T-helper 1 cell (primary cell): ENCODE data around the gene CD55.

Source experiments
- DNase-seq, 5 donors: peaks; one replicate each; pipeline ENCODE4 v3.0.0-alpha.2; 2012 to 2020

CD55 gene

DNA sequence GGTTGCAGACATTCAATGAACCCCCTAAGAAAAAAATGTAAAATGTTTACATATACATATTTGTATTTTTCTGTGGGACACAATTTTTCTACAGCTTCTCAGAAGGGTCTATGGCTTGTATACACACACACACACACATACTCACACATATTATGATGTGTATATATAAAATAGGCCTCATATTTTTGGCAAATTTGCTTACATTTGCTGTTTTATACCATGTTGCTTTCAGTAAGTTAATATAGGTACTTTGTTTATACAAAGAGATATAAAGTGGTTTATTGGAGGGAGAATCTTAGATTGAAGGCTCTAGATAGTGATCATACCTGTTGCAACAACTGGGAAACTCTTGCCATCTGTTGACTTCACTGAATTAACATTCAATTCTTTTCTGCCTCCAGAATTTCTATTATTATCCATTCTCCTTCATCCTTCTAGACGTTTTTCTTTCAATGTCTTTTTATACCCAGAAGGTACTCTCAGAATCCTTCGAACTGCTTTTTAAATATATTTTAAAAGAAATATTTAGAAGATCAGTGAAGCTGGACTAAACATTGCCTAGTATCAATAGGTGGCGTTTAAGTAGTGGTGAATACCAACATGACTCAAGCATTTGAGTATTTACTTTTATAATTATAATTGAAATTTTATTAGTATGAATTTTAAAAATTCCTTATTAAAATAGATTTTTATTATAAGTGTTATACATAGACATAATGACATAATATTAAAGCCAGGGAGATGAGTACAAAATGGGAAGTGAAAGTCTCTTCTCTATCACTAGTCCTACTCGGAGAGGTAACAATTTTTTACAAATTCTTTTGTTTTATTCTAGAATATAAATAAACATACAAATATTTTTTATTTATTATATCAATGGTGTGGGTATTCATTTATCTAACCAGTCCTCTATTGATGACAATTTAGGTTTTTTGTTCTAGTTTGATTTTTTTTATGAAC, 10.2 kb downstream of the CD55 start:
- DNase-seq, result no peak

DNA sequence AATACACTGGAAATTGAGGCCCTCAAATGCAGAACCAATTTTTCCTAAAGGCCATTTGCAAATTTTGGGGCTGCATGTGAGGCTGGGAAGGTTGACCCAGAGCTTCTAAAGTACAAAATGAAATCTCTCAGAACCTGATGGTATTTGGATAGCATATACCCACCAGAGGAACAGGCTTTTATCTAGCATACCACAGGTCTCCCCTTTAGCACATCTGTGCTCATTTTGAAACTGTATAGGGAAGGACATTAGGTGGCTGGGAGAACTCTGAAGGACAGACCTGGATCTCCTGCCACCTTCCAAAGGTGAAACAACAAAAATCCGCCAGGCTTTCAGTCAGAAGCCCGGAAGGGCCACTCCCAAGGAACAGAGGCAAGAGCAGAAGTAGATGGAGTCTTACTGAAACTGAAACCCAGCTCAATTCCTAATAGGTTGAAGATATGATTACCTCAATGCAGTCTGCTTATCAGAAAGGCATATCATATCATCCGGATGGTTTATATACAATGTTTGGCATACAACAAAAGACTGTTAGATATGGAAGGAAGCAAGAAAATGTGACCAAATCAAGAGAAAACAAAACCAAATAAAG, 11.6 kb downstream of the CD55 start:
- DNase-seq, result no peak

DNA sequence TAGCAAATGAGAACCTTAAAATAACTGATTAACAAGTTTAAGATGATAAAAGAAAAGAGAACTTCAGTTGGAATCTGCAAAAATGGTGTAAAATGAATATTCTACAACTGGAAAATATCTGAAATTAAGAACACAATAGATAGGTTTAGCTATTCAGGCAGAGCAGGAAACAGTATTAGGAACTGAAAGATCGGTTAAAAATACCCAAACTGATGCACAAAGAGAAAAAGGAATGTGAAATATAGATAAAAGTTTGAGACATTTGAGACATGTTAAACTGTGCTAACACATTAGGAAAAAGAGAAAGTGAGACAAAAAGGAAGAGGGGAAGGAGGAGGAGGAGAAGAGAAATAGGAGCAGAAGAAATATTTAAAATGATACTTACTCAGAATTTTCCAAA, 12.1 kb downstream of the CD55 start:
- DNase-seq, result no peak

DNA sequence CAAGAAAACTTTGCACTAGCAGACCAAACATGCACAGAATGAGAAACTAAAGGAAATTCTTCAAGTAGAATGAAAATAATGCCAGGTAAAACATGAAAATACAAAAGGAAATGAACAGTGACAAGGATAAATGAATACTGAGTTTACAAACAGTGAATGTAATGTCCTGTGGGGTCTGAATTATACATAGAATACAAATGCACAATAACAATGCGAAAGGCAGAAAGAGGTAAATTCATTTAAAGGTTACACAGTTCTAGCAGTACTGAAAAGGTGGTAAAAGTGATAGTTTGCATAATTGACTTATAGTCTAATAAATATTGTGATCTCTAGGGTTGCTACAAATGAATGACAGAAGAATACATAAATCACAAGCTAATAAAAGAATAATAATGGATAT, 12.9 kb downstream of the CD55 start:
- DNase-seq, result no peak

DNA sequence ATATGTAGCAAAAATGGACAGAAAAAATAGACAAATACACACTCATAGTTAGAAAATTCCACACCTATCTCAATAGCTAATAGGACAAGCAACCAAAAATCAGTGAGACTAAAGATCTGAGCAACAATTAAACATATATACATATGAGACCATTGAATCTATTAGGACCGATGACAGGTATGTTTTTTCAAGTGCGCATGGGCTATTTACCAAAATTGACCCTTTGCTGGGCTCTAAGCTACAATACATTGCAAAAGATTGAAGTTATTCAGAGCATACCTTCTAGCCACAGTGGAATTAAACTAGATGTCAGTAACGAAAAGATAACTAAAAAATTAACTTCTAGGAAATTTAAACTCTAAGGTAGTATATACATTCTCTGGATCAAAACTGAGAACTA, 13.7 kb downstream of the CD55 start:
- no peak for DNase-seq

DNA sequence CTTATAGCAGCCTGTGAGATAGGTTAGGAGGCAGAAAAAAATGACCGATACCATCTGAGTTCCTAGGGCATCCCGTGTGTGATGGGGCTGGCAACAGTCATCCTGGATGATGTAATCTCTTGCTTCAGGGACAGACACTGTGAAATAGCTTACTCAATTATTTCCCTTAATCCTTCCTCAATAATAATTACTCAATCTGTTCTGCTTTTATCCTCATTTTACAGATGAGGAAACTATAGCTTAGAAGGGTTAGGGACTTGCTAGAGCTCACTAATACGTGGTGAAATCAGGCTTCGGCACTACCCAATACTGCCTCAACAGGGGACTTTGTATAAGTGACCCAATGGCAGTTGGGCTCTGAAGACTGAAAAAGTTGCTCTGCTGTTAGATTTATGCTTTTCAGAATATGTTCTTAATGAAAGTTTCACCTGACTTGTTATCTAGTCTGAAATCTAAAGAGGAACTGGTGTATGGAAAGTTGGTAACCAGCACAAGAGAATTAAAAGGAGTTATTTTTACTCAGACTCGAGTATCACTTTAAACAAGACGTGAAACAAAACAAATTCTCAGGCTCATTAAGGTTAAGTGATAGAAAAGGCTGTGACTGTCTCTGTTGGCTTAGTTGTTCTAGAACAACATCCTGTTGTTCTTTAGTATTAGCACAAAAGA, 14.4 kb downstream of the CD55 start:
- peak in 1 of 5 donors; percentile 63 for DNase-seq

DNA sequence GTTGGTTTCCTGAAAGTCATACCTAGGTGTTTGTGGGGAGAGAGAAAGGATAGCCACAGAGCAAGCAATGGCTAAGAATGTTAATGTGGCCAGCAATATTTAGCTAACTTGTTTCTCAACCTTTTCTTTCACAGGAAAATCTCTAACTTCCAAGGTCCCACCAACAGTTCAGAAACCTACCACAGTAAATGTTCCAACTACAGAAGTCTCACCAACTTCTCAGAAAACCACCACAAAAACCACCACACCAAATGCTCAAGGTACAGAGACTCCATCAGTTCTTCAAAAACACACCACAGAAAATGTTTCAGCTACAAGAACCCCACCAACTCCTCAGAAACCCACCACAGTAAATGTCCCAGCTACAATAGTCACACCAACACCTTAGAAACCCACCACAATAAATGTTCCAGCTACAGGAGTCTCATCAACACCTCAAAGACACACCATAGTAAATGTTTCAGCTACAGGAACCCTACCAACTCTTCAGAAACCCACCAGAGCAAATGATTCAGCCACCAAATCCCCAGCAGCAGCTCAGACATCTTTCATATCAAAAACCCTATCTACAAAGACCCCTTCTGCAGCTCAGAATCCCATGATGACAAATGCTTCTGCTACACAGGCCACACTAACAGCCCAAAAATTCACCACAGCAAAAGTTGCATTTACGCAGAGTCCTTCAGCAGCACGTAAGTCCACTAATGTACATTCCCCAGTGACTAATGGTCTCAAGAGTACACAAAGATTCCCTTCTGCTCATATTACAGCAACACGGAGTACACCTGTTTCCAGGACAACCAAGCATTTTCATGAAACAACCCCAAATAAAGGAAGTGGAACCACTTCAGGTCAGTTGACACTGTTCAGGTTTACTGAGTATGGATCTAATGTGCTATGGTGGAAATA, 15.3 kb downstream of the CD55 start:
- peak in 1 of 5 donors; percentile 82 for DNase-seq

DNA sequence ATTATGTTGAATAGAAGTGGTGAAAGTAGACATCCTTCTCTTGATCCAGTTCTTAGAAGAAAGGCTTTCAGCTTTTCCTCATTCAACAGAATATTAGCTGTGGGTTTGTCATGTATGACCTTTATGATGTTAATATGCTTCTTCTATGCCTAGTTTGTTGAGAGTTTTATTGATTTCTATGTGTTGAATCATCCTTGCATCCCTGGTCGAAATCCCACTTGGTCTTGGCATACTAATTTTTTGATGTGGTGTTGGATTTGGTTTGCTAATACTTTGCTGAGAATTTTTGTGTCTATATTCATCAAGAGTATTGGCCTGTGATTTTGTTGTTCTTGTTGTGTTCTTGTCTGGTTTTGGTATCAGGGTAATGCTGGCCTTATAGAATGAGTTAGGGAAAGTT, 20.9 kb downstream of the CD55 start:
- no peak for DNase-seq

DNA sequence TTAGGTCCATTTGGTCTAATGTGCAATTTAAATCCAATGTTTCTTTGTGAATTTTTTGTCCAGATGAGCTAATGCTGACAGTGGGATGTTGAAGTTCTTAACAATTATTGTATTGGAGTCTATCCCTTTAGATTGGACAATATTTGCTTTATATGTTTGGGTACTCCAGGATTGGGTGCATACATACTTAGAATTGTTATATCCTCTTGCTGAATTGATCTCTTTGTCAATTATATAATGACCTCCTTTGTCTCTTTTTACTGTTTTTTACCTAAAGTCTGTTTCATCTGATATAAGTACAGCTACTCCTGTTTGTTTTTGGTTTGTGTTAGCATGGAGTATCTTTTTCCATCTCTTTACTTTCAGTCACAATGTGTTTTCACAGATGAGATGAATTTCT, 22.2 kb downstream of the CD55 start:
- DNase-seq, result no peak

DNA sequence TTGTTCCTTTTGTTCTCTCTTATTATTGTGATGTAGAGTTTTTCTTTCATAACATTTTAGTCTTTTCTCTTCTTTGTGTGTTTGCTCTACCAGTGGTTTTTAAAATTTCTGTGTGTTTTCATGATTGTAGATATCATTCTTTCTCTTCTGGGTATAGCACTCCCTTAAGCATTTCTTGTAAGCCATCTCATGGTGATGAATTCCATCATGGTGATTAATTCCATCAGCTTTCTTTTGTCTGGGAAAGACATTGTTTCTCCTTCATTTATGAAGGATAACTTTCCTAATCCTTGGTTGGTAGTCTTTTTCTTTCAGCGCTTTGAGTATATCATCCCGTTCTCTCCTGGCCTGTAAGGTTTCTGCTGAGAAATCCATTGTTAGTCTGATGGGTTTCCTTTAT, 22.7 kb downstream of the CD55 start:
- DNase-seq, result no peak

DNA sequence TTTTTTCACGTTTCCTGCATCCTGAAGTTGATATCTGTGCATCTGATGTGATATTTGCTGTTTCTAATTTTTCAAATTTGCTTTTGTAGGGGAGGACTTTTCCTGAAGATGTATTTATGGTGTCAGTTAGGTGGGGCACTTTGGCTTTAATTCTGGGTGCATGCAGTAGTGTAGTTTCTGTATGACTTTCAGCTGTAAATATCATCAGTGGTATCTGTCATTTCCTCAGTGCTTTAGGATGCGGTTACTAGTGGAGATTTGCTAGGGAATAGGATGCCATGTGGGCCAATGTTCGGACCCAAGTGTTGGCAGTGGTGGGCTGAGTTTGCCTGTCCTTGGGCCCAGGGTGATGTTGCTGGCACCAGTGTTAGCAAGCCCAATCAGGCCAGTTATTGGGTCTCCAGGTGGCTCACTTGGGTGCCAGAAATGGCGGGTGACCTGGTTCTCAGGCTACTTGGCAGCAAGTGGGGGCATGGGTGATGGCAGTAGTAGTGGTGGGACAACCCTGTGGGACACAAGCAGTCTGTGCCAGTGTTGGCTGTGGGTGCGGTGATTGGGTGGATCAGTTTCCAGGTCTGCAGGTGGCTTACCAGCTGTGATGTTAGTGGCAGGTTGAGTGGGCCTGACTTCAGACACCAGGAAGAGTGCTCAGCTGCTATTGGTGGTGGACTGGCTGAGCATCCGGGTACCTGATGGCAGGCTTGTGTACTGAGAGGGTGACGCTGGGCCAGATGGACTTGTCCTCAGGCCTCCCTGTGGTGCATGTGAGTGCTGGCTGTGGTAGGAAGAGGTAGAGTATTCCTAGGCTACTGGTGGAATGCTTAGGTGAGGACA, 24.4 kb downstream of the CD55 start:
- DNase-seq, result peak in 1 of 5 donors; percentile 16

DNA sequence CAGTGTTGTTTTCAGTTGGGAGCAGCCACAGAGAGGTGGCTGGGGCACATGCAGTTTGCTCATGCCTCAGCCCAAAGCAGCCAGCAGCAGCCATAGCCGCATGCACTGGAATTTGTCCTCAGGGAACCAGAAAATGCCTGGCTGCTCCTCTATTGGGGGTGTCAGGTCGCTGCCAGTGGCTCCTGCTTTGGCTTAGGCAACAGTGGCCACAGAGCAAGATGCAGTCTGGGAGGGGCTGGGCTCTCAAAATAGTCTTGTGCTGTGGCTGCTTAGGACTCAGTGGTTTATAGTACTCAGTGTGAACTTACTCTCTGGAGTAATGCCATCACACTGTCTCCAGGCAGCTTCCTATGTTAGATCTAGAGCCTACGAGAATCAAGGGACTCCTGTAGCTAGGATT, 25.0 kb downstream of the CD55 start:
- DNase-seq, result no peak

DNA sequence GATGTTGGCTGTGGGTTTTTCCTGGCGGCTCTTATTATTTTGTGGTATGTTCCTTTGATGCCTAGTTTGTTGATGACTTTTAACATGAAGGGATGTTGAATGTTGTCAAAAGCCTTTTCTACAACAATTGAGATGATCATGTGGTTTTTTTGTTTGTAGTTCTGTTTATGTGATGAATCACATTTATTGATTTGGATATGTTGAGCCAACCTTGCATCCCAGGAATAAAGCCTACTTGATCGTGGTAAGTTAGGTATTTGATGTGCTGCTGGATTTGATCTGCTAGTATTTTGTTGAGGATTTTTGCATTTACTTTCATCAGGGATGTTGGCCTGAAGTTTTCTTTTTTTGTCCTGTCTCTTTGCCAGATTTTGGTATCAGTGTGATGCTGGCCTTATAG, 28.5 kb downstream of the CD55 start:
- DNase-seq, result no peak

DNA sequence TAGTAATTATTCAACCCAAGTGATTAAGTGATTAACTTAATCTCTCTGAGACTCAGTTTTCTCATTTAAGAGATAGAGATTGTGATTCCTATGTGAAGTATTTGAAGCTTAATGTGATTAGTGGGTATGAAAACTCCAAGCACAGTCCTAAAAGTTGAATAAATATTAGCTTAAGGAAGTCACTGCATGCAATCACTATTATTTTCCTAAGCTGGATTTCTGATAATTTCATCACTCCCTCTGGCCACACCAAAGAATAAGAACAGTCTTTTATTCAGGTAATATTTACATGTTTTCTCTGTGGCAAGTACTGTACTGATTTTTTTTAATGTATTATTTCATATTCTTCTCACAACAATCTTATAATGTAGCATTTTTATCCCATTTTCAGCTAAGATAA, 31.1 kb downstream of the CD55 start:
- no peak for DNase-seq

DNA sequence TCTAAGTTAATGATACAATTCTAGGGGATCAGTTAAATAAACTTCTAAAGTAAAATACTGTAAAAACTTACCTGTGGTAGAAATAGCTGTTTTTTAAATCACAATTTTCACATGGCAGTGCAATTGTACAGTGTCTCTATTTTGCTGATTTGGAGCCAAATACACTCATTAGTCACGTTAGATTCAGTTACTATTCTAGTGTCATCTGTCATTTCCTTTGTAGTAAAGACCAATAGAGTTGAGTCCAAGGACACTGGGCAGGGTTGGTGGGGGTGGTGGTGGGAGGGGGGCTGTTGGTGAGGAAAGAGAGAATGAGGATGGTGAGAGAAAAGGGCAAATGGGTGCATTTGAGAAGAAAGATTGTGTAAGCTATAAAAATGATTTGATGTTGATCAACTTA, 33.6 kb downstream of the CD55 start:
- DNase-seq, result no peak

DNA sequence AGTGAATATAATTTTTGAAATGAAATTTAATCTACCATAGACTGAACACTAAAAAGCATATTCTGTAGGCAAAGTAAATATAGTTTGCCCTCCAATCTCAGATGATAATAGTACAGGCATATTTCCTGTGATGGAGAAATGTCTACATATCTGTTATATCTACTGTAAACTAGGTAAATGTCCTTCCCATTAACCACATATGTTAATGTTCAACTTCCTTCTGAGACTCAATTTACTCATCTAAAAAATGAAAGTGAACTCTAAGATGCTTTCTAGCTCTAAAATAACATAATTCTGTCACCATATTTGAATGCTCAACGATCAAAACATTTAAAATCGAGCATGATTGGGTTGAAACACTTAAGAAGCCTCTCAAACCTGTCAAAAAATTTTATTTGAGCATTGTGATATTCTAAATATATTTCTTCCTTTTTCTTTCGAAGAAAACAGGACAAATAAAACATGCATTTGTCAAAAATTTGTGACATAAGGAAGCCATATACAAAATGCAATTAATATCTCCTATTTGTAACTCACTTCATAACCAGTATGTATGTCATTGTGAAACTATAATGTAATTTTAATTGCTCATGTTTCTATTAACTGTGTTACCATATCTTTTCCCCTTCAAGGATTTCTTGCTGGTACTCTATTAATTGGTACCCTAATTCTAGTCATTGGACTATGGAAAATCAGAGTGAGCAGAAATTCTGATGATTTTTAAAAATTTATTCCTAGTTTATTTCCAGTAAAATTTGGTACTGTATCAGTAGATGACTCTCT, 34.2 kb downstream of the CD55 start:
- no peak for DNase-seq

DNA sequence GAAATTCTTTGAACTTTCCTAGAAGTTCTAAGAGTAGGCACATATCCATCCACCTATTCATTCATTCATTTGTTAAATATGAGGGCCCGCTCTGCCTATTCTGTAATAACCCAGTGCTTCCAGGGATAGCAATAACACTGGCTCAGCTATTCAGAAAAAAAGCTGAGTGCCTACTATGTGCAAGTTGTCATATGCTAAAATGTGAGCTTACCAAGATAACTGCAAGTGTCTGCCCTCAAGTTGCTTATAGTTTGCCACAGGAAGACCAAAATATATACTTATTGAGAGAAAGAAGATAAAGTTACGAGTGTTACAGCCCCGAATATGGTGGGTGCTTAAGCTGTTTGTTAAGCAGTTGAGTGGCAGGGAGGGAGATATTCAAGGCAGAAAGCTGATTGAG, 39.6 kb downstream of the CD55 start:
- no peak for DNase-seq

DNA sequence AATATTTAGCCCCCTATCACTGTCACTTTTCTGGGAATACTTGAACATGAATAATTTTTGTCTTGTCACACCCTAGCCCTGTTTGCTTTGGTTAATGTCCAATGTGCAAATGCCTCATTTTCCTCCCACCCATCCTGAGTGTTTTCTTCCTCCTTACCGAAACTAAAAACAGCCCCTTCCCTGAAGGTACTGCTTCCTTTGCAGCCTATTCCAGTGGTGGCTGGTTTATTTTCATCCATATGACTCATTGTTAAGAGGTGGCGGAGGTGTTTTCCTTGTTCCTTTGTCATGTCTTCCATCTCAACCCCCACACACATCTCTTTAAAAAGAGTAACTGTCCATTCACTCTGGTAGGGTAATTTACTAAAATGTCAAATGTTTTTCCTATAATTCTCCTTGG, 40.4 kb downstream of the CD55 start:
- DNase-seq, result no peak

DNA sequence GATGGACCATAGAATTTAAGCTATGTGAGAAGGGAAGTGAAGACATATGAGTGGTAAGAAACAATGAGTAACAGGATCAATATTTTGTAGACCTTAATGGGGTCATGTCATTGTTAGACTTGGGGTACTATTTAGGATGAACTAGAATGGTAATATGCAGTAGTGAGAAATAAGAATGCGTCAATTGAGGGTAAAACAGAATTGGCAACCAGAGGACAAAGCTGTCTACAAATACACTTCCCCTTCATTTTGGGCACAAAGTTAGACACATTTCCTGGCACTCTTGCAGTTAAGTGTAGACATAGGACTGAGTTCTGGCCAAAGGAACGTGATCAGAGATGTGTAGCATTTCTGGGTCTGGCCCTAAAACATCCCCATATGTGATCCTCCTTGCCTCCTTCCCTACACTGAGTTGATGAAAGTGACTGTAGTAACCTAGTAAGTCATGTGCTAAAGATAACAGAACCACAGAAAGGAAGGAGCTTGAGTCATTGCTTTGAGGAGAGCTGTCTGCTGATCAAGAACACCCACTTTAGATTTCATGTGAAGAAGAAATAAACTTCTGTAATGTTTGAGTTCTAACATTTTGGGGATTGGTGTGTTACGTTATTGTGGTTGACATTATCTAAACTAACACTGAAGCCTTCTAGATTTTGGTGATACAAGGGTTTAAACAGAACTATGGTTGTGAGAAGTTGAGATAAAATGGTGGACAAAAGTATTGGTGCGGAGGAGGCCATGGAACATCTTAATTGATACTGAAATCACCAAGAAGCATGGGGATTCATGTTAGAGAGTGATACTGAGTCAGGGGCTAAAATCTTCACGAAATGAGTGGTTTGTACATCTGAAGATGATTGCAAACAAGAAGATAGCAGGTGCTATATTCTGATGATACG, 41.7 kb downstream of the CD55 start:
- peak in 1 of 5 donors; percentile 39 for DNase-seq

DNA sequence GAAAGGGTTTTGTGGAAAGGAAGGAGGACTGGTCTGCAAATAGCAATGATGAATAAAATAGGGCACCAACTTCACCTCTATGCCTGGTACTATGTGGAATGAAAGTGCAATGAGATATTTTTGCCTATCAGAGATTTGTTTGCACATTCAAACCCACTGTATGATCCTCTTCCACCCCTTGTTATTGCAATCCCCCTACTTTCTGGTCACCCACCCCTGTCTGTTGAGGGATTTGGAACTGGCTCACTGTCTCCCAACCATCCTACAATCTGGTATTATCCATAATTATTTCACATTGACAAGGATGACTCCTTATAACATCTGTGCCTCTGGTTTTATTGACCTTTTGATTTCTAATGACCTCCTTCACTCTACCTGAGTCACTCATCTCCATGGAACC, 42.4 kb downstream of the CD55 start:
- DNase-seq, result no peak
